ENCODE measurements around the gene KMT2E. TPM values are rescaled to one million over a fixed set of nuclear protein-coding genes. Genes with fewer than 3 reads are reported as not detected.
"Not testable (repeated sequence)": the region's sequence is repeated elsewhere in the genome, so short reads cannot be mapped to it uniquely, and the experiment has no call there.

KMT2E gene
- total RNA-seq, 2 donors from 2014 or later: 85.2 to 181 TPM

GRCh38 chr7:104987403-104987802, 26.6 kb upstream of the KMT2E start:
- H3K27ac Mint-ChIP-seq; H3K4me3 Mint-ChIP-seq; H3K9me3 Mint-ChIP-seq; H3K27me3 Mint-ChIP-seq; ATAC-seq (replicated peaks): not testable (repeated sequence)
- peaks cover 17% of the 10 kb centered on the region for H3K4me1 Mint-ChIP-seq
- peaks cover 30% of the 10 kb centered on the region for H3K36me3 Mint-ChIP-seq (ENCODE audit: low read depth)

- H3K4me1 Mint-ChIP-seq: peaks cover 15% of the 10 kb centered on the region
- no peaks in the 10 kb centered on the region for H3K9me3 Mint-ChIP-seq
- no peak for ATAC-seq (replicated peaks)
- H3K4me3 Mint-ChIP-seq: no peak overlapping the region
- no peaks in the 10 kb centered on the region for H3K27me3 Mint-ChIP-seq
- no peaks in the 10 kb centered on the region for H3K36me3 Mint-ChIP-seq (ENCODE audit: low read depth)
- H3K27ac Mint-ChIP-seq: no peak overlapping the region
Observed at GRCh38 chr7:104990983-104991382, 23.0 kb upstream of the KMT2E start.

DNA sequence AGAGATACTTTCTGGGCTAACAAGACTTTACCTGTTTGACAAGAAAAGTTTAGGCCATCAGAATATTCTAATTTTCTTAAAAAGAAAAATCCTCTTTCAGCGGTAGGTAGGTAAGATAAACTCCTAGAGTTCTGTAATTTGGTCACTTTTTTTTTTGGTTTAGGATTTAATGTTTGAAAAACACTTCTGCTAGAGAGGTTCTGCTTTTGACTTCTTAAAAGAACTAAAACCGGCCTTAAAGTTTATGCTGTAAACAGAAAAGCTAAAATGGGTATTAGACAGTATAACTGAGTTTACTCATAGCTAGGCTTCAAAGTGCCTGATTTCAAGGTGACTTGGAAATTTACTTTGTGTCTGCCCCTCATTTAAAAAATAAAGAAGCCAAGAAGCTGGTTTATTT, 21.7 kb upstream of the KMT2E start:
- Mint-ChIP-seq H3K27me3 (no peaks in the 10 kb centered on the region), H3K4me1 (peaks cover 23% of the 10 kb centered on the region), H3K27ac (no peak overlapping the region), H3K9me3 (no peaks in the 10 kb centered on the region), H3K4me3 (no peak overlapping the region), H3K36me3 (ENCODE audit: low read depth) (no peaks in the 10 kb centered on the region)
- no peak for ATAC-seq (replicated peaks)

DNA sequence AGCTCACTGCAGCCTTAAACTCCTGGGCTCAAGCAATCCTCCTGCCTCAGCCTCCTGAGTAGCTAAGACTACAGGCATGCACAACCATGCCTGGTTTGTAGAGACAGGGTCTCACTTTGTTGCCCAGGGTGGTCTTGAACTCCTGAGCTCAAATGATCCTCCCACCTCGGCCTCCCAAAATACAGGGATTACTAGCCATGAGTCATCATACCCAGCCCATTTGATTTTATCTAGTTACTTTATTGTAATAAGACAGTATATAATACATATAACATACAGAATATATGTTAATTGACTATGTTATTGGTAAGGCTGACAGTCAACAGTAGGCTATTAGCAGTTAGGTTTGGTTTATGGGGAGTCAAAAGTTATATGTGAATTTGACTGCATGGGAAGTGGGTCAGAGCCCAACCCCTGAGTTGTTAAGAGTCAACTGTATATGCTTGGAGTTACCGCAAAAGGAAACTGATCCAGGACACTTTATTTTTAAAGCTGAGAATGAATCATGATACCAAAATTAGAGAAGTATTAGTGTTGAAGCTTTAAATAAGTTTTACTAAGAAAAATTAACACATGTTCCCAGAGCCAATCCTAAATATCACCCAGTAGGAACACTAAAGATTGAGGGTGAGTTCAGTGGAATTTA, 20.7 kb upstream of the KMT2E start:
- Mint-ChIP-seq H3K9me3 (no peaks in the 10 kb centered on the region), H3K27ac (peak overlapping the region; percentile 33), H3K36me3 (ENCODE audit: low read depth) (peaks cover 6% of the 10 kb centered on the region), H3K4me3 (peak overlapping the region; percentile 27), H3K4me1 (peaks cover 28% of the 10 kb centered on the region), H3K27me3 (no peaks in the 10 kb centered on the region)
- ATAC-seq (replicated peaks): peak; percentile 59

DNA sequence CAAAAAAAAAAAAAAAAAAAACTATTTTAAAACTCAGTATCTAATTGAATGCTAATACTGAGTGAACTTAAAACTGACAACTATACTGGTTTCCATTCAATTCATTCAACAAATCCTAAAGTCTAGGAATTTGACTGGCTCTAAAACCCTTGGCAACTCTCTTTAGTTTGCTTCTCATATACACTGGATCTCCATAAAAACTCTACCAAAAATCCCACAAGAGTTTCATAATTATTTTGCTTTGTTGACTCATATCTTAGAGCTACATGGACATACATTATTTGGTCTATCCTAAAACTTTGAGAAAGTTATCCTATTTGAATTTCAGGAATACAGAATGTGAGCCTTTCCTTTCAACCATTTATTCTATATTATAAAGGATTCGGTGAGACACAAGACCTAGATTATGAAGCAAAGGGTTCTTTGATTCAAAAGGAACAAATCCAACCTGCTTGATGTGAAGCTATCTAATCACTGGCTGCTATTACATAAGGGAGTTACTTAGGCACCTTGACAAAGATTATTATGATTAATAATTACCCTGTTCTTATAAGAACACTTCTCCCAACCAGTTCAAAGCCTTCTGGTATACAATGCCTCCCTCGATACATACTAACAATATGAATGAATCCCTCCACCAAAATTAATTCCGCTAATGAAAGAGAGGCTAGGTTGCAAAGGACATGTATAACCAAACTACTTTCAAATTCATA, 15.8 kb upstream of the KMT2E start:
- Mint-ChIP-seq H3K9me3 (no peaks in the 10 kb centered on the region), H3K4me3 (peak overlapping the region; percentile 28), H3K27me3 (no peaks in the 10 kb centered on the region), H3K27ac (peak overlapping the region; percentile 66), H3K36me3 (ENCODE audit: low read depth) (peaks cover 55% of the 10 kb centered on the region), H3K4me1 (peaks cover 54% of the 10 kb centered on the region)
- peak; percentile 74 for ATAC-seq (replicated peaks)

DNA sequence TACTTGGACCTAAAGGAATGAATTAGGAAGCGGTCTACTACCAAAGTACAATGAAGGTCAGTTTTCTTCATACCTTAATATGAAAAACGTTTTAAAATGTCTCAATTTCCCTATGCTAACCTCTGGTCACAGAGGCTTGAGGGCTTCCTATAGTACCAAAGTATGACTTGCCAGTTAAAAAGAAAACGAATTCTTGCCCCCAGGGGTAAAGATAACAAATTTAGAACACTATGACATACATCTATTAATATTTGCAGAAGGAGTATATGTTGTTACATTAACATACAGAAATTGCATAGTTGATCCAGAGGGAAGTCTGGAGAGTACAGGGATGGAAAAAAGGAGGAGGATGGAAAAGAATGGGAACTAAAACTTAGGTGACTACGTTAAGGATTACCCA, 13.8 kb upstream of the KMT2E start:
- Mint-ChIP-seq H3K27me3 (no peaks in the 10 kb centered on the region), H3K27ac (peak overlapping the region; percentile 34), H3K9me3 (no peaks in the 10 kb centered on the region), H3K4me3 (peak overlapping the region; percentile 66), H3K4me1 (peaks cover 61% of the 10 kb centered on the region), H3K36me3 (ENCODE audit: low read depth) (peaks cover 75% of the 10 kb centered on the region)
- ATAC-seq (replicated peaks): no peak

GRCh38 chr7:105000927-105001336, 13.1 kb upstream of the KMT2E start:
- Mint-ChIP-seq H3K4me1 (peaks cover 56% of the 10 kb centered on the region), H3K27ac (peak overlapping the region; percentile 34), H3K4me3 (peak overlapping the region; percentile 66), H3K27me3 (no peaks in the 10 kb centered on the region), H3K9me3 (no peaks in the 10 kb centered on the region), H3K36me3 (ENCODE audit: low read depth) (peaks cover 82% of the 10 kb centered on the region)
- ATAC-seq (replicated peaks): no peak

GRCh38 chr7:105001652-105002184, 12.3 kb upstream of the KMT2E start:
- Mint-ChIP-seq H3K4me1 (peaks cover 54% of the 10 kb centered on the region), H3K9me3 (no peaks in the 10 kb centered on the region), H3K27me3 (no peaks in the 10 kb centered on the region), H3K4me3 (peak overlapping the region; percentile 66), H3K36me3 (ENCODE audit: low read depth) (peaks cover 90% of the 10 kb centered on the region), H3K27ac (peak overlapping the region; percentile 34)
- ATAC-seq (replicated peaks): no peak

DNA sequence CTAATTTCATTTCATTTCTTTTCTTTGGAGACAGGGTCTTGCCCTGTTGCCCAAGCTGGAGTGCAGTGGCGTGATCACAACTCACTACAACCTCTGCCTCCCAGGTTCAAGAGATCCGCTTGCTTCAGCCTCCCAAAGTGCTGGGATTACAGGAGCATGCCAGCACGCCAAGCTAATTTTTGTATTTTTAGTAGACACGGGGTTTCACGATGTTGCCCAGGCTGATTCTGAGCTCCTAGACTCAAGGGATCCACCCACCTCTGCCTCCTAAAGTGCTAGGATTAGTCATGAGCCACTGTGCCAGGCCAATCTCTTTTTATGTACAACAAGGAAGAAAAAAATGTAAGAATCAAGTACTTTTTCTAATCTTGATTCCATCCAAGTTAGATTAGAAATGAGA, 10.7 kb upstream of the KMT2E start:
- Mint-ChIP-seq H3K36me3 (ENCODE audit: low read depth) (peaks cover 100% of the 10 kb centered on the region), H3K4me1 (peaks cover 53% of the 10 kb centered on the region), H3K27ac (peak overlapping the region; percentile 34), H3K27me3 (no peaks in the 10 kb centered on the region), H3K9me3 (no peaks in the 10 kb centered on the region), H3K4me3 (peak overlapping the region; percentile 66)
- ATAC-seq (replicated peaks): peak; percentile 97

GRCh38 chr7:105003872-105004510, 10.0 kb upstream of the KMT2E start:
- Mint-ChIP-seq H3K9me3 (no peaks in the 10 kb centered on the region), H3K4me1 (peaks cover 50% of the 10 kb centered on the region), H3K4me3 (peak overlapping the region; percentile 66), H3K36me3 (ENCODE audit: low read depth) (peaks cover 100% of the 10 kb centered on the region), H3K27me3 (no peaks in the 10 kb centered on the region), H3K27ac (peak overlapping the region; percentile 34)
- peak; percentile 20 for ATAC-seq (replicated peaks)

- peaks cover 48% of the 10 kb centered on the region for H3K4me1 Mint-ChIP-seq
- H3K4me3 Mint-ChIP-seq: peak overlapping the region; percentile 66
- H3K27ac Mint-ChIP-seq: peak overlapping the region; percentile 33
- not testable (repeated sequence) for ATAC-seq (replicated peaks); H3K9me3 Mint-ChIP-seq; H3K27me3 Mint-ChIP-seq
- peaks cover 100% of the 10 kb centered on the region for H3K36me3 Mint-ChIP-seq (ENCODE audit: low read depth)
Observed at GRCh38 chr7:105005006-105005405, 9.0 kb upstream of the KMT2E start.

DNA sequence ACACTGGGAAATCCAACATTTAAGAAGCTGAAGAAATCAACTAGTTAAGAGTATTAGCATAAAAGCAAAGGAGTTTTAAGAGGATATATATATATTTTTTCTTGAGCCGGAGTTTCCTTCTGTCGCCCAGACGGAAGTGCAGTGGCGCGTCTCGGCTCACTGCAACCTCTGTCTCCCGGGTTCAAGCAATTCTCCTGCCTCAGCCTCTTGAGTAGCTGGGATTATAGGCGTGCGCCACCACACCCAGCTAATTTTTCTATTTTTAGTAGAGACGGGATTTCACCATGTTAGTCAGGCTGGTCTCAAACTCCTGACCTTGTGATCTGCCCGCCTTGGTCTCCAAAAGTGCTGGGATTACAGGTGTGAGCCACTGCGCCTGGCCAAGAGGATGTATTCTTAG, 8.5 kb upstream of the KMT2E start:
- not testable (repeated sequence) for ATAC-seq (replicated peaks); H3K27me3 Mint-ChIP-seq; H3K9me3 Mint-ChIP-seq
- Mint-ChIP-seq H3K36me3 (ENCODE audit: low read depth) (peaks cover 100% of the 10 kb centered on the region), H3K4me3 (peak overlapping the region; percentile 99), H3K27ac (peak overlapping the region; percentile 33), H3K4me1 (peaks cover 43% of the 10 kb centered on the region)

GRCh38 chr7:105006367-105007136, 7.5 kb upstream of the KMT2E start:
- ATAC-seq (replicated peaks): no peak
- Mint-ChIP-seq H3K4me1 (peaks cover 34% of the 10 kb centered on the region), H3K4me3 (peak overlapping the region; percentile 99), H3K36me3 (ENCODE audit: low read depth) (peaks cover 100% of the 10 kb centered on the region), H3K9me3 (no peaks in the 10 kb centered on the region), H3K27ac (peak overlapping the region; percentile 72), H3K27me3 (no peaks in the 10 kb centered on the region)

- peaks cover 34% of the 10 kb centered on the region for H3K4me1 Mint-ChIP-seq
- no peaks in the 10 kb centered on the region for H3K27me3 Mint-ChIP-seq
- peaks cover 100% of the 10 kb centered on the region for H3K36me3 Mint-ChIP-seq (ENCODE audit: low read depth)
- no peak for ATAC-seq (replicated peaks)
- peak overlapping the region; percentile 72 for H3K27ac Mint-ChIP-seq
- H3K4me3 Mint-ChIP-seq: peak overlapping the region; percentile 99
- no peaks in the 10 kb centered on the region for H3K9me3 Mint-ChIP-seq
Observed at GRCh38 chr7:105007298-105007697, 6.7 kb upstream of the KMT2E start.

Data from activated T-helper 17 cell treated with anti-CD3 and anti-CD28 coated beads, Interleukin-2, amount 50 U/mL, for 72 hours (primary cell).